NCI-H2107 treated with DMSO at 0.1 percent for 48 hours (cell line): Measurements from ENCODE around the gene RBM17.
"Not testable (repeated sequence)": the region's sequence is repeated elsewhere in the genome, so short reads cannot be mapped to it uniquely, and the experiment has no call there.

Experiments used
- DNase-seq: peaks from one replicate; lab custom pipeline; 2025; ENCODE audit not compliant: unreplicated experiment; lab: John Stamatoyannopoulos, UW

RBM17 gene

GRCh38 chr10:6108631-6109443 lies 20.0 kb downstream of the RBM17 start:
- DNase-seq = no peak

DNA sequence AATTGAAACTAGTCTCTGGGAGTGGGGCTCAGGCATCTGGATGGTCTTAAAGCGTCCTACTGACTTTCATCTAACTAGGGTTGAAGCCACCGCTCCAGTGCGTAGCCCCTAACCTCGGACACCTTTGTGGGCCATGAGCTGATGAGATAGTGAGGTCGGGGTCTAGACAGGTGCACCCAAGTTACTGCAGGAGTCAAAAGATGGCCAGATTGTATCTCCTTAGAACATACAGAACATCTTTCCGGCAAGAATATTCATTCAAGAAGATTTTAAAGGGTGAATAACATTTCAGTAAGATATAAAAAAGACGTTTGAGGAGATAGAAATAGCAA lies 20.6 kb downstream of the RBM17 start:
- DNase-seq = no peak

- no peak for DNase-seq
Measured at GRCh38 chr10:6110136-6110535, 21.3 kb downstream of the RBM17 start.

DNA sequence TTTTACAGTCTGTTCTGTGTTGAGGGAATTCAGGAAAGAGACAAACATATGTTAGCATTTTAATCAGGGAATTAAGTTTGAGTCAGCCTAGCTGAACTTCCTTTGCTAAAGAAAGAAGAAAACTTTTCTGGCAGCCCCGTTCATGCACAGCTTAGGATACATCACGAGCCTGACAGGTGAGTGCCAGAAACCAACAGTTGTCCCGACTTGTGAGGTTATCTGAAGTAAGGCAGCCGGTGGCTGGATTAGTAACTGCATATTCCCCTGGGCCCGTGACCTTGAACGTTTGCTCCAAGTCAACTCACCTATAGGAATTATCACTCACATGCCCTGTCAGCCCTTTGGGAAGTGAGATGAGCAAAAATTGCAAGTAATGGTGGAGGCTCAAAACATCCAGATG lies 24.1 kb downstream of the RBM17 start:
- DNase-seq = no peak

DNA sequence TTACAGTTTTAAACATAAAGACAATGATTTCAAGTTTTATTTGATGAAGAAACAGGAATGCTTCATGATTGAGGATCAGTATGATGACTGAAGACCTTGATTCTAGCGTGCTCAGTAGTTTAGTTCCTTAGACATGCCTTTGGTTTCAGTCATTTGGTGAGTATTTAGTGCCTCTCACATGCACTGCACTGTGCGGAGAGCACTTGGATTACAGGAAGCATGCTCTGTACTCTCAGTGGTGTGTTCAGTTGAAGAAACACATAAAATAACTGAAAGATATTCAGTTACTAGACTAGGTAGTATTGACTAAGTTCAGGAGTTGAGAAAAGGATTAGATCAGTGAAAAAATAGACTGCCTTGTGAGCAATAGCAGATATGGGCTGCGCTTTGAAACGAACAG lies 25.5 kb downstream of the RBM17 start:
- no peak for DNase-seq

GRCh38 chr10:6114805-6115341 lies 26.0 kb downstream of the RBM17 start:
- DNase-seq = no peak

DNA sequence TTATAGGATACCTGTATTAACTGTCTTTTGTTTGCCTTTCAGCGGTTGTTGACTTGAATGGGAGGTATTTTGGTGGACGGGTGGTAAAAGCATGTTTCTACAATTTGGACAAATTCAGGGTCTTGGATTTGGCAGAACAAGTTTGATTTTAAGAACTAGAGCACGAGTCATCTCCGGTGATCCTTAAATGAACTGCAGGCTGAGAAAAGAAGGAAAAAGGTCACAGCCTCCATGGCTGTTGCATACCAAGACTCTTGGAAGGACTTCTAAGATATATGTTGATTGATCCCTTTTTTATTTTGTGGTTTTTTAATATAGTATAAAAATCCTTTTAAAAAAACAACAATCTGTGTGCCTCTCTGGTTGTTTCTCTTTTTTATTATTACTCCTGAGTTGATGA lies 26.6 kb downstream of the RBM17 start:
- no peak for DNase-seq

GRCh38 chr10:6115824-6116350 lies 27.1 kb downstream of the RBM17 start:
- DNase-seq = no peak

GRCh38 chr10:6116806-6117205 lies 28.0 kb downstream of the RBM17 start:
- no peak for DNase-seq

- DNase-seq = no peak
Measured at GRCh38 chr10:6117711-6118110, 28.9 kb downstream of the RBM17 start.

DNA sequence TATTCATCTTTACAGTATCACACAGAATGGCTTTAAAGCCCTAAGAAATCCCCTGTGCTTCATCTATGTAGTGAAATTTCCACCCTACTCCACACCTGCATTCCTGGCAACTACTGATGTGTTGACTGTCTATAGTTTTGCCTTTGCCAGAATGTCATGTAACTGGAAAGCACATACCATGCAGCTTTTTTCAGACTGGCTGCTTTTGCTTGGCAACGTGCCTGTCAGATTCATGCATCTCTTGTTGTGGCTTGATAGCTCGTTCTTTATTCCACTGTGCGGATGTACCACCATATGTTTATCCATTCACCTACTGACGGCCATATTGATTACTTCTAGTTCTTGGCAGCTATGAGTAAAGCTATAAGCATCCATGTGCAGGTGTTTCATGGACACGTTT lies 30.6 kb downstream of the RBM17 start:
- DNase-seq = no peak

- DNase-seq = no peak
Measured at GRCh38 chr10:6119962-6120361, 31.1 kb downstream of the RBM17 start.

GRCh38 chr10:6120691-6121090 lies 31.9 kb downstream of the RBM17 start:
- no peak for DNase-seq

DNA sequence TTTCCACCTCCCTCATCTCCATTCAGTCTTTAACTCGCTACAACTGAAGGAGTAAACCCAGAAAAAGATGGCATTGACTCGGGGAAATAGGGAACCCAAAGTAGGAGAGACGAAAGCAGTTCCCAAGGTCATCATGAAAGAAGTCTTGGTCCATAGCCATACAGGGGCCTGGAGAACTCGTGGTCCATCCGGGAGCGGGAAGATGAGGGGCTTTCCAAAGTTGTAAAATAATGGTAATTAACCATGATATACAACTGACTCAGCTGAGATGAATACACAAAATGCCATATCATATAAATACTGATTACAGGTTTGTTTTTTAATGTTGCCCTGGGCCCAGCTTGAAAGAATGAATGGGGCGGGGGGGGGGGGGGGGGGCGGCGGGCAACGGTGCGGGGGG lies 32.3 kb downstream of the RBM17 start:
- DNase-seq = no peak

DNA sequence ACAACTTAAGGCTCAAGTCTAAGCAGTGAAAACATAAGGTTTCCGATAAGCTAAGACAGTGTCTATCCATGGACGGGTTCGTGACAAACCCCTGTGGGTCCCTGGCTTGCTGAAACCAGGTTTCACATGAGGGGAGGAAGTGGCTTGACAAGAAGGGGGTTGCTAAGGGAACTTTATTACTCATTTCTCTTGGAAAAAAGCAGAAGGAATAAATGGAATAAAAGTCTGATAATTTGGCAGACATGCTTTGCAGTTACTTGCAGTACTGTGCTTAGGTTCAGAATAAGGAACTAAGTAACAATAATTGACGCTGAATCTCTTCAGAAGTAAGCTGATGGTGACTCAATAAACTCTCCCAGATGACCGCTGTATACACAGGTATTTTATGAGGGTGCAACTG lies 34.7 kb downstream of the RBM17 start:
- no peak for DNase-seq

DNA sequence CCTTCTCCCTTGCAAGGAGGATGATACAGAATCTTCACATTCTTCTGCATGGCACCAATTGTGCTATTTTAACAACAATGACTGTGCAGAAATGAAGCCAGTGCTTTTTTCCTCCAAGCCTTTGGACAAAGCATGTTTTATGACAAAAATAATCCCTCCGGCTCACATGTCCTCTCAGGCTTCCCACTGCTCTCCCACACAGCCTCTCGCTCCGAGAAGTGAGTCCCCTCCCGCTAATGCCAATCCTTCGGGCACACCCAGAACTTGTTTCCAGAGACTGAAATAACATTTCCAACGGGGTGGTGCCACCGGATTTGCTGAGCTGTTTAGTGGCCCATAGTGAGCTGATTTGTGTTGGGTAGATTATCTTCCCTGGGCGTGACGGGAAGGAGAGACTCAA lies 35.8 kb downstream of the RBM17 start:
- no peak for DNase-seq

DNA sequence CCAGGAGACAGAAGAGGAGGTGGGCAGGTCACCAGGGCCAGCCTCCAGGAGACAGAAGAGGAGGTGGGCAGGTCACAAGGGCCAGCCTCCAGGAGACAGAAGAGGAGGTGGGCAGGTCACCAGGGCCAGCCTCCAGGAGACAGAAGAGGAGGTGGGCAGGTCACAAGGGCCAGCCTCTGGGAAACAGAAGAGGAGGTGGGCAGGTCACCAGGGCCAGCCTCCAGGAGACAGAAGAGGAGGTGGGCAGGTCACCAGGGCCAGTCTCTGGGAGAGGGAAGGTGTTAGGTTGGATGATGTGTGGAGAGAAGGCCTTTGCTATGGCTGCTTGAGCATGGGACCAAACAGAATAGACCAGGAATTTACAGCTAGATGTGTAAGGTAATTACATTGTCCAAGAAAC lies 38.6 kb downstream of the RBM17 start:
- DNase-seq = not testable (repeated sequence)

GRCh38 chr10:6128087-6128486 lies 39.3 kb downstream of the RBM17 start:
- no peak for DNase-seq

GRCh38 chr10:6128591-6129251 lies 39.9 kb downstream of the RBM17 start:
- no peak for DNase-seq

GRCh38 chr10:6130848-6131470 lies 42.1 kb downstream of the RBM17 start:
- DNase-seq = no peak

- DNase-seq = no peak
Measured at GRCh38 chr10:6133331-6134098, 44.7 kb downstream of the RBM17 start.
